ENCODE results near the gene POU2AF2. TPM values are rescaled to one million over a fixed set of nuclear protein-coding genes. Genes with fewer than 3 reads are reported as not detected.

POU2AF2 gene
- total RNA-seq, 1 experiment from 2014 or later = not detected

DNA sequence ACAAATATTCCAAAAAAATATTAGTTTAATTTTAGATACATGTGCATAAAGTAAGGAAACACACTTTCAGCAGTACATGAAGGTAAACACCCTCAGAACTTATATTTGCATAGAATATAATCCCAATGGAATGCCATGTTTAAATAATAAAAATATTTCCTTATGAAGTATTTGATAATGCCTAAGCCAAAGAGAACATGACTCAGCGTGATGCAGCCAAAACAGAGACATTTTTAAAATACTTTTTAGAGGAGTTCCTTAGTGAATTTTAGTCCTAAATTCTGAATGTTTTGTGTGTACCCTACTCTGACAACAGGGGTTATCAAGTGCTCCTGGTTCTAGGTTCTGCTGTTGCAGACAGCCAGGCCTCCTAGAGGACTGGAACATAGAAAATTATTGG is 39.1 kb upstream of the POU2AF2 start:
- no peak overlapping the region for H2BK120ac ChIP-seq (ENCODE audit: low read depth, low read length, poor library complexity, severe bottlenecking)
- H3K27ac ChIP-seq (ENCODE audit: insufficient read length, low read depth, low read length) = no peak overlapping the region
- H3K14ac ChIP-seq (ENCODE audit: insufficient read depth, low read length) = no peak overlapping the region
- no peaks in the 10 kb centered on the region for H3K27me3 ChIP-seq (ENCODE audit: insufficient read depth, low read length)
- Mint-ChIP-seq H3K36me3 (ENCODE audit: insufficient read depth in 1 of 3, low read depth in 3 of 3) (no peaks in the 10 kb centered on the region), H3K27me3 (ENCODE audit: low read depth) (no peaks in the 10 kb centered on the region), H3K27ac (no peak overlapping the region), H3K4me3 (no peak overlapping the region), H3K4me1 (no peaks in the 10 kb centered on the region), H3K9me3 (no peaks in the 10 kb centered on the region)
- H4K8ac ChIP-seq (replicated peaks; ENCODE audit: insufficient read length, low read depth, low read length) = no peak overlapping the region
- no peak overlapping the region for H2AK5ac ChIP-seq (ENCODE audit: insufficient read length, low read length)
- H3K79me2 ChIP-seq (ENCODE audit: insufficient read depth, low read length) = no peaks in the 10 kb centered on the region
- no peak overlapping the region for H3K23ac ChIP-seq (ENCODE audit: insufficient read length, low read depth, low read length)
- H3T11ph ChIP-seq (ENCODE audit: low read length) = no peak overlapping the region
- H2BK20ac ChIP-seq (ENCODE audit: low read depth, low read length, poor library complexity, severe bottlenecking) = no peak overlapping the region
- no peak for DNase-seq
- WGBS (ENCODE audit: extremely low coverage, insufficient read length, low lambda C conversion rate) = no CpG with 5 or more reads among the region's 1 CpG
- no peaks in the 10 kb centered on the region for H3K4me1 ChIP-seq (ENCODE audit: insufficient read depth, low read length)
- no peak overlapping the region for H2AFZ ChIP-seq (ENCODE audit: low read length)
- no peaks in the 10 kb centered on the region for H3K23me2 ChIP-seq (ENCODE audit: insufficient read length, low read depth, low read length, poor library complexity, severe bottlenecking)
- no peaks in the 10 kb centered on the region for H4K20me1 ChIP-seq (ENCODE audit: control insufficient read depth, insufficient read depth, insufficient read length)
- no peak overlapping the region for H2BK12ac ChIP-seq (ENCODE audit: insufficient read length, low read depth, low read length)
- no peak overlapping the region for H3K9ac ChIP-seq (ENCODE audit: extremely low read depth, insufficient read length, low read length)
- no peak overlapping the region for H3K4ac ChIP-seq (ENCODE audit: low read depth, low read length)
- TF ChIP-seq, protein P1, sequence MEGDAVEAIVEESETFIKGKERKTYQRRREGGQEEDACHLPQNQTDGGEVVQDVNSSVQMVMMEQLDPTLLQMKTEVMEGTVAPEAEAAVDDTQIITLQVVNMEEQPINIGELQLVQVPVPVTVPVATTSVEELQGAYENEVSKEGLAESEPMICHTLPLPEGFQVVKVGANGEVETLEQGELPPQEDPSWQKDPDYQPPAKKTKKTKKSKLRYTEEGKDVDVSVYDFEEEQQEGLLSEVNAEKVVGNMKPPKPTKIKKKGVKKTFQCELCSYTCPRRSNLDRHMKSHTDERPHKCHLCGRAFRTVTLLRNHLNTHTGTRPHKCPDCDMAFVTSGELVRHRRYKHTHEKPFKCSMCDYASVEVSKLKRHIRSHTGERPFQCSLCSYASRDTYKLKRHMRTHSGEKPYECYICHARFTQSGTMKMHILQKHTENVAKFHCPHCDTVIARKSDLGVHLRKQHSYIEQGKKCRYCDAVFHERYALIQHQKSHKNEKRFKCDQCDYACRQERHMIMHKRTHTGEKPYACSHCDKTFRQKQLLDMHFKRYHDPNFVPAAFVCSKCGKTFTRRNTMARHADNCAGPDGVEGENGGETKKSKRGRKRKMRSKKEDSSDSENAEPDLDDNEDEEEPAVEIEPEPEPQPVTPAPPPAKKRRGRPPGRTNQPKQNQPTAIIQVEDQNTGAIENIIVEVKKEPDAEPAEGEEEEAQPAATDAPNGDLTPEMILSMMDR (conservative IDR thresholded peaks at IDR 0.05) = no peak
- H2BK5ac ChIP-seq (ENCODE audit: insufficient read length, low read length) = no peak overlapping the region
- no peak overlapping the region for H3K4me2 ChIP-seq (ENCODE audit: insufficient read depth, insufficient read length, low read length)
- H3K9me3 ChIP-seq (ENCODE audit: control insufficient read depth, low read depth, low read length) = no peaks in the 10 kb centered on the region
- no peaks in the 10 kb centered on the region for H3K79me1 ChIP-seq (ENCODE audit: insufficient read depth, low read depth, low read length, poor library complexity, severe bottlenecking)
- H2BK15ac ChIP-seq (ENCODE audit: low read depth, low read length) = no peak overlapping the region
- no peak overlapping the region for H3K18ac ChIP-seq (ENCODE audit: insufficient read length, low read depth, low read length)
- no peak overlapping the region for H4K91ac ChIP-seq (ENCODE audit: insufficient read length, low read depth, low read length)
- H3K56ac ChIP-seq (ENCODE audit: insufficient read length, low read depth, low read length) = no peak overlapping the region
- no peak overlapping the region for H4K5ac ChIP-seq (ENCODE audit: insufficient read length, low read depth, low read length)

Measured in H9 (cell line).